Measurements from ENCODE around the gene PAPOLG.
"Not testable (repeated sequence)": the region's sequence is repeated elsewhere in the genome, so short reads cannot be mapped to it uniquely, and the experiment has no call there.

PAPOLG gene

DNA sequence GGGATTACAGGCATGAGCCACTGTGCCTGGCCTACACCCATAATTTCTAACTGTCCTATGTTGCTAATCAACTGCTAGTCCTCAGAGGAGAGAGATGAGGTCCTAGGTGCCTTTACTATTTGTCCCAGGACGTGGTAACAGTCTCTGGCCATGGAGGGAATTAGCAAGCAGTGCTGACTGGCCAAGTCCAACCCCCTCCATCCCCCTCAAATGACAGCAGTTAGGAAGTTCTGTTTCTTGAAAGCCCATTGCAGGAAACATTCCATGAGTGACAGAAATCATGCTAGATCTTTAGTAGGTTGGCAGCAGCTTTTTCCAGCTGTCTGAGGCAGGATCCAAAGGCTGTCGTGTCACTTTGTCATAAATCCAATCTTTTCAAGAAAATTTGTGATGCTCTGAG lies 69.6 kb downstream of the PAPOLG start:
- DNase-seq, result no peak

DNA sequence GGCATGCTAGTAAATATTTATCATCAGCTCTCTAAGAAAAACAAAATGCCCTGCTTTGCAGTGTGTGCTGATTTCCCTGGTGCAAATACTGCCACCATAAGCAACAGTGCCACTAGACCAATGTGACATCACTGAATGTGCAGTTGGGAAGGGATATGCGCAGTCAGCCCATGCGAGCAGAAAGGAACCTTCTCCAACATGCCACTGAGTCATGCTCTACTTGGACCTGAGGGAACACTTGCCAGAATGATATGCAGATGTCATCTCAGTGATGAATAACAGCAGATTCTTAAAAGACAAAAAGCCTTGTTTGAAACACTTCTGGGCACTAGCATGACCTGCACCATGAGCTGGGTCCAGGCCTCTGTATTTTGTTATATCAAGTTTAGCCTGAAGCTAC lies 70.0 kb downstream of the PAPOLG start:
- no peak for DNase-seq

DNA sequence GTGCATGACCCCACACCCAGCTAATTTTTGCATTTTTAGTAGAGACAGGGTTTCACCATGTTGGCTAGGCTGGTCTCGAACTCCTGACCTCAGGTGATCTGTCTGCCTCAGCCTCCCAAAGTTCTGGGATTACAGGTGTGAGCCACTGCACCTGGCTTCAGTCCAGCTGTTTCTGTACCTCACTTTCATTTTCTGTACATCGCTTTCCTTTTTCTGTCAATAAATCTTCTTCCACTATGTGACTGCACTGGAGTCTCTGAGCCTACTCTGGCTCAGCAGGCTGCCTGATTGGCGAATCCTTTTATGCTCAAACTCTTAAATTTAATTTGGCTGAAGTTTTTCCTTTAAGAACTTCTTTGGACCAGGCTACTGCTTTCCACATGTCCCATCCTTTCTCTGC lies 70.8 kb downstream of the PAPOLG start:
- DNase-seq, result not testable (repeated sequence)

DNA sequence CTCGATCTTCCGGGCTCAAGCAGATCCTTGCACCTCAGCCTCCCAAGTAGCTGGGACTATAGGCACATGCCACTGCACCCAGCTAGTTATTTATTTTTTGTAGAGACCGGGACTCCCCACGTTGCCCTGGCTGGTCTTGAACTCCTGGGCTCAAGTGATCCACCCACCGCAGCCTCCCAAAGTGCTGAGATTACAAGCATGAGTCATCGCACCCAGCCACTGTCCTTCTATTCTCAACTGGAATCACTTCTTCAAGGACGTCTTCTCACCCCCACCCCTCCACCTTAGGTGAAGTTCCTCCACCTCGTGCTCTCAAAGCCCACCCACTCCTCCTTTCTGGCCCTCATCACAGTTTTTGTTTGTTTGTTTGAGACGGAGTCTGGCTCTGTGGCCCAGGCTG lies 71.3 kb downstream of the PAPOLG start:
- no peak for DNase-seq

DNA sequence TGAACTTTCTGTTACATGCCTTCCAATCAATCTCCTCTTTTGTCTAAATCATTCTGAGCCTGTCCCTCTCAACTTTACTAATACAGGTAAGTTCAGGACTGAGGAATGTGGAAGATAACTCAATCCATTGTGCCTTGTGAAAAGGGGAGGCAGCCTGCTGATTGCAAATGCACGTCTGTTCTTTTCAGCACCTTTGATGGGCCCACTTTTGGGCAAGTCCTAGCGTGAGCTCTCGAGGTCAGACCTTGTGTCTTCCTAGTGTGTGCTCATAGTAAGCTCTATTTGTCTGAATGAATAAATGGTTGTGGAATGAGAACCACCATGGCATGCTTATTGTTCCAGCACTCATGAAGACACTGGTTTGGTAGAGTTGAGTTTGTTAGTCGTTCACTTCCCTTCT lies 74.9 kb downstream of the PAPOLG start:
- DNase-seq, result no peak

DNA sequence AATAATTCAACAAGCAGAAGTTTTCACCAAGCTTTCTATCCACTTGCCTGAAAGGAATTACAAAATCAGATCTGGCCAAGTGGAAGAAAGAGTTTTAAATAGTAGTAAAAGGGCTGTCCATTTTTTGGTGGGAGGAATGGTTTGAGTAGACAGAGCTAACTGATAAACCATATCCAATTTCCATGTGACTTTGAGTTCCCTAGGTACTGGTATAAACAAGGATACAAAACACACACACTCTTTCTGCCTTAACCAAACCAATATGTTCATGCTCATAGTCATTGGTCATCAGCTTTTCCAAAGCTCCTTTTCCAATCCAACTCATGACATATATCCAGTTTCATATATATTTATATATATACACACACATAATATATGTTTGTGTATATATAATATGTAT lies 75.9 kb downstream of the PAPOLG start:
- DNase-seq, result no peak

DNA sequence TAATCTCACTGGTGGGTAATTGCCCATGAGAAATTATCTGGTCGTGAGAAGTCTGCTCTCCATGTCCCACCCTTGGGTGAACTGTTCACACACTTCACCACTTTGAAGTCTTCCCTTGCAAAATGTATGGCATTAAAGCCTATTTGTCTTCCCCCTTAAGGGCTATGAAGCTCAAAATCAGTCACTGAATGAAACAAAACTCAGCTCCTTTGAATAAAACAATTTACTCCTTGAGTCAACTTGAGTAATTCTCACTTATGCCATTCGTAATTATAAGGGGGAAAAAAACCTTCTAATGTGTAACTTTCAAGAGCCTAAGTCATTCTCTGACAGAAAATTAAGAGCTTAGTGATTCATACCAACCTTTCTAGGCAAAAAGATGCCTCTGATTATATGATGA lies 76.6 kb downstream of the PAPOLG start:
- DNase-seq, result no peak

DNA sequence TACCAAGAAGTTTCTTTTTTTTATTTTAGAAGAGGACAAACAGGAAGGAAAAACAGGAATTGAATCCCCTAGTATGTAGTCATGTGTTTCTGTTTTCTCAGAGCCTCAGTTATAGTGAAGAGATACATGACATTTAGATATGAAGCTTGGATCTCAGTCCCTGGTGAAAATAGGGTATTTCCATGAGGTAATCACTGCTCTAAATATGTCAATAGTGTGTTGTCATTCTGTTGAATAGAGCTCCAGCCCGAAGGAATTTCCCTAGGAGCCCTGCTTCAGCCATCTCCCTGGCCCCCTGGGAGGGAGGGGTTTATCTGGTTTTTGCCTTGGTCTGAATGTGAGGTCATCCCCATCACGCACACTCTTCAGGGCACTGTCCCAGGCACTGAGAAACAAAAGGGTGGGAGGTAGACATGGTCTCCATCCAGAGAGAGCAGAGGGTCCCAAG lies 78.2 kb downstream of the PAPOLG start:
- no peak for DNase-seq

DNA sequence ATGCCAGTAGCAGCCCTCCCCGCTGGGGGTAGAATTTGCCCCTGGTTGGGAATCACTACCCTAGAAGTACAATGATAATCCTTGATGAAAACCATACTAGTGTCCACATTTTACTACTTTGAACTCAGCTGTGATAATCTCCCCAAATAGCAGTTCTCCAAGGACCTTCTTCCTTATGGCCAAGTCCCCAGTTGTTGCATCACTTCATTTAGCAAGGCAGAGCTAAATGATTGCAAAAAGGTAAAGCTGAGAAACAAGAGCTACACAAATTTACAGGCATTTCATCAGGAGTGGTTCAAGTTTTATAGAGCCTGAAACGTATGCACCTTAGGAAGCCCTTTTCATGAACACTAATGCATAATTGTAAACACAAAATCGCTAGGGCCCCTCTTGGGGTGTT lies 80.4 kb downstream of the PAPOLG start:
- no peak for DNase-seq

DNA sequence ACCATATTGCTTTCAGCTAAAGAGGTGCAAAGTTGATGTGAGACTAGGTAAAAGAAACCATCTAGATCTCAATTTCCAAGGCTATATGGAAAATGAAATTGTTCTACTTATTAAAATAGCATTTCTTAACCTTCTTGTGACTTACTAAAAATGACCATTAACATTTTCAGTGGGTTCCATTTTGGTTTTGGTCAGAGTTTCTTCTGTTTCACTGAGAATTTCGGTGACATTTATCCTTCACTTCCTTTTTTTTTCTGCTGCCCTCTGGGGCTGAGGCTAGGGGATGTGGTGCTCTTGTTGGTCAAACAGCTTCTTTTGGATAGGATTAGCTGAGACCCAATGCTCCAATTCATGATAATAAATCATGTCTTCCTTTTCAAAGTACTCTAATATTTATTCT lies 81.1 kb downstream of the PAPOLG start:
- no peak for DNase-seq

DNA sequence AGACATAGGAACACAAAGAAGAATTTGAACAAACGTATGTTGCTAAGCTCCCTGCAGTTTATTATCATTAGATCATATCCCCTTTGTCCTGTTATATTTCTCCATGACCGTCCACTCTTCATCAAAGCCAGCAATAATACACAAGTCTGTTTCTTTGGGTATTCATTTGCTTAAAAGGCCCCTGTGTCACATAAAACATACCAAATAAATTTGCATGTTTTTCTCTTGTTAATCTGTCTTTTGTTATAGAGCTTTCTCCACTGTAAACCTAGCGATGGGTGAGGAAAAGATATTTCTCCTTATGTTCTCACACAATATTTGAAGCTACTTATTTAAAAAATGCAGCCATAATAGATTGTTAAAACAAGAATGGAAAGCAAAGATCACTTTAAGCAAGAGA lies 82.4 kb downstream of the PAPOLG start:
- DNase-seq, result no peak

DNA sequence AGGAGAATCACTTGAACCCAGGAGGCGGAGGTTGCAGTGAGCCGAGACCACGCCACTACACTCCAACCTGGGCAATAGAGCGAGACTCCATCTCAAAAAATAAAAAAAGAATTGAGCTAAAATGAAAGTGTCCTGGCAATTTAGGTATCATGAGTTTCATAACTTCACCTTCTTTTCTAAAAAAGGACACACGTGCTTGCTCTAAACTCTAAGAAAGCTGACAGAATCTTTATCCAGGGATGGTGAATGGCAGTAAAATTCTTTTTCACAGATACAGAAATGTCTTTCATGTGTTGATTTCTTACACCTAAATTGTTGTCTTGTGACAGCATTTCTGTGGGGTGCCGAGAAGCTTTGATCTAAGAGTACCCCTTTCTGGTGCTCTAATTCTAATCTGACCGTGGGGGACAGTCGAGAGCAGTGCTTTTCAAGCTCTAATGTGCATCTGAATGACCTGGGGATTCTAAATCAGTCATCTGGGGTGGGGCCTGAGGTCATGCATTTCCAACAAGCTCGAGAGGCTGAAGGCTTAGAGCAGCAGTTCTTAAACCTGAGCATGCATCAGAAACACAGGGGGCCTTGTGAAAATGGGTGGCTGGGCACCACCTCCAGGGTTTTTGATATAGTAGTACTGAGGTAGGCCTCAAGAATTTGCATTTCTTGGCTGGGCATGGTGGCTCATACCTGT lies 83.2 kb downstream of the PAPOLG start:
- no peak for DNase-seq

DNA sequence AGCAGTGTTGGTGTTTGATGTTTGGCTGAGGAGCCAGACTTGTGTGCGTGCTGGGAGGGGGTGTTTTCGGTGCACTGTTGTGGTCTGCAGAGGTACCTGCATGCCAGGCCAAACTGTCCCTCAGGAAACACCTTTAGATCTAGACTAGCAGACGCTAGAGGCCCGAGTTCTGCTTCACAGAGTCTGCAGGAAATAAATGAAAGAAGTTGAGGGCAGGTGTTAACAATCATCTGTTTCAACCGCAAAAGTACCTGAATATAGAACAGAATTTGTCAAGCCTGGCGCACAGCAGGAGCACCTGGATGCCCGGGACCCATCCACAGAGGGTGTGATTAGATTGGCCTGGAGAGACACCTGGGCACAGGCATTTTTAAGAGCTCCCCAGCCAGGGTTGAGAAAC lies 84.8 kb downstream of the PAPOLG start:
- no peak for DNase-seq

DNA sequence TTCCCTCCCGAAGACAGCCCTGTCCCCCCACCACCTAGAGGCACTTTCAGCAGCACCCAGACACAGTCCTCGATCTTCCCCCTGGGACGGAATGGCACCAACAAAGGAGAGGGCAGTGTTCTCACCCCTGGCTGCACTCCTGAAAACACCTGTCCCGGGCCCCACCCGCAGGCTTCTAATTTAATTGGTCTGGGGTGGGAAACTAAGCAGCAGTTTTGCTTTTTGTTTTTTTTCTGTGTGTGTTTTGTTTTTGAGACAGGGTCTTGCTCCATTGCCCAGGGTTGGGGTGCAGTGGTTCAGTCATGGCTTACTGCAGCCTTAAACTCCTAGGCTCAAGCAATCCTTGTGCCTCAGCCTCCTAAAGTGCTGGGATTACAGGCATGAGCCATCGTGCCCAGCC lies 86.9 kb downstream of the PAPOLG start:
- DNase-seq, result no peak

DNA sequence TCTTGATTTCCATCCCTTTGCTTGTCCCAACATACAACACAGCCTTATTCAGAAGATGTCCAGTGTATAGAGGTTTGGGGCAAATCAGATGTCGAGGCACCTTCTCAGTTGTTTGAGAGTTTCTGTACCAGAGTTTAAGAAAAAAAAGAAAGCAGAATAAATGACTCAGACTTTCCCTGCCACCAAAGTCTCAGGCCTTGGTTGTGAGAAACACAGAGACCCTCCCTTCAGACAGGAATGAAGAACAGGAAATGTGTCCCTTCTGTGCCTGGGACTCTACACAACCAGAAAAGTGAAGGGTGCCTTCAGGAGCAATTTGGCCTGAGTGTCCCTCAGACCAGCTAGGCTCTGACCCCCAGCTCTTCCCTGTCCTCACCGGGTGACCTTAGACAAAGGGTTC lies 88.0 kb downstream of the PAPOLG start:
- DNase-seq, result no peak

DNA sequence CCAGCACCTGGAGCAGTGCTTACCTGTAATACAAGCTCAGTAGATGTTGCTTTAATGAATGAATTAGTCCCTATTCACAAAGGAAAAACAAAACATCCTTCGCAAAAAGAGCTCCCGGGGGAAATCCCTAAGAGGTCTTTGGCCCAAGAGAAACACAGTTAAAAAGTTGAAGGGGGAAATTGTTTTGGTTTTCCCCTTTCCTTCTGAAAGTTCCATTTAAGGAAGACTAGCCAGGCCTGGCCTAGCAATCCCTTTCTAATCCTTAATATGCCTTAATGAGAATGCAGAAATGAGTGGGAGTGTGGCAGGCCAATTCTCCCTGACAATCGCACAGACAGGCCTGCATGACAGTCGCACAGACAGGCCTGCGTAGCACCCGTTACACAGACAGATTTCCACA lies 91.8 kb downstream of the PAPOLG start:
- no peak for DNase-seq
